Measurements from ENCODE around the gene AP2A2. TPM values are rescaled to one million over a fixed set of nuclear protein-coding genes. Genes with fewer than 3 reads are reported as not detected.

The AP2A2 gene
- total and polyA plus RNA-seq, 8 donors = 40.0 to 60.2 (median 50.6) TPM

DNA sequence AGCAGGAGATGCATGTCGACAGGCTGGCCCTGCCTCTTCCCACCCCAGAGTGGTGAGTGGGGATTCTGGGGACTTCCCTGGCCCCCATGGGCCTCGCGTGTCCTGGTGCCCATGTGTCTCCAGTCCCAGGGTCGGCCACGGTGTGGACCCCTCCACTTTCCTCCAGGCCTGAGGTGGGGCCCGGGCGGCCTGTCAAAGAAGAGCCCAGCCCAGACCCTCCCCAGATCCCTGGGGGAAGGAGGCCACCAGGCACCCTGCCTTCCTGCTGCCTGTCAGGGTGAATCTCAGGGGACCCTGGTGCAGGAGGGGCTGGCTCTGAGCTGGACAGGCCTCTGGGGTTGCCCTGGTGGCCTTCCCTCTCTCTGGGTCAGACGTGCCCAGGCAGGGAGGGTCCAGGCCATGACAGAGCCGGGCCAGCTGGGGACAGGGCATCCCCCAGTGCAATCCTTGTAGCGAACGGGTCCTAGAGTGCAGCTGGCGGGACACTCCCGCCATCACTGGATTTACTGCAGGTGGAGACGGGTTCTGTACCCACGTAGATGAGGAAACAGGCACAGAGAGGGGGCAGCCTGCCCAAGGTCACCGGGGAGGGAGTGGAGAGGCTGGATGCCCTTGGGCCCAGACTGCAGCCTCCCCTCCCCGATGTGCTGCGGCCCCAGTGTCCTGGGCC lies 124.4 kb downstream of the AP2A2 start:
- intact Hi-C loops (cut with DNase I) = loop anchor here in 2 of 3 donors (2.0 to 10.0 kb wide), 3 partner anchors 125 to 203 kb away; partner anchors contain the start of gene AP2A2 (in 1 of the 2)
- Histone ChIP-seq H3K4me3 (no peak overlapping the region), H3K27ac (peak overlapping the region in 2 of 4 donors; percentile 8 to 28), H3K9me3 (no peaks in the 10 kb centered on the region), H3K36me3 (no peaks in the 10 kb centered on the region), H3K4me1 (peaks cover 0 to 12% (median 5%) of the 10 kb centered on the region in 3 donors), H3K27me3 (no peaks in the 10 kb centered on the region)
- peak; percentile 17 to 79 (median 42) for DNase-seq
- WGBS, 2 donors = 69 to 71% methylated on average over 18 of the region's 18 CpGs
- TF ChIP-seq, protein P1, sequence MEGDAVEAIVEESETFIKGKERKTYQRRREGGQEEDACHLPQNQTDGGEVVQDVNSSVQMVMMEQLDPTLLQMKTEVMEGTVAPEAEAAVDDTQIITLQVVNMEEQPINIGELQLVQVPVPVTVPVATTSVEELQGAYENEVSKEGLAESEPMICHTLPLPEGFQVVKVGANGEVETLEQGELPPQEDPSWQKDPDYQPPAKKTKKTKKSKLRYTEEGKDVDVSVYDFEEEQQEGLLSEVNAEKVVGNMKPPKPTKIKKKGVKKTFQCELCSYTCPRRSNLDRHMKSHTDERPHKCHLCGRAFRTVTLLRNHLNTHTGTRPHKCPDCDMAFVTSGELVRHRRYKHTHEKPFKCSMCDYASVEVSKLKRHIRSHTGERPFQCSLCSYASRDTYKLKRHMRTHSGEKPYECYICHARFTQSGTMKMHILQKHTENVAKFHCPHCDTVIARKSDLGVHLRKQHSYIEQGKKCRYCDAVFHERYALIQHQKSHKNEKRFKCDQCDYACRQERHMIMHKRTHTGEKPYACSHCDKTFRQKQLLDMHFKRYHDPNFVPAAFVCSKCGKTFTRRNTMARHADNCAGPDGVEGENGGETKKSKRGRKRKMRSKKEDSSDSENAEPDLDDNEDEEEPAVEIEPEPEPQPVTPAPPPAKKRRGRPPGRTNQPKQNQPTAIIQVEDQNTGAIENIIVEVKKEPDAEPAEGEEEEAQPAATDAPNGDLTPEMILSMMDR (IDR thresholded peaks at IDR 0.05) = no peak
- peak; percentile 3 to 14 (median 7) for ATAC-seq
- no peak for FAIRE-seq

GRCh38 chr11:1050581-1051355 lies 125.1 kb downstream of the AP2A2 start:
- Histone ChIP-seq H3K4me1 (peaks cover 0 to 12% (median 5%) of the 10 kb centered on the region in 3 donors), H3K36me3 (no peaks in the 10 kb centered on the region), H3K27ac (no peak overlapping the region), H3K27me3 (no peaks in the 10 kb centered on the region), H3K9me3 (no peaks in the 10 kb centered on the region), H3K4me3 (no peak overlapping the region)
- TF ChIP-seq, protein P1 (IDR thresholded peaks at IDR 0.05) = peak; percentile 86 to 95 (median 90)
- intact Hi-C loops (cut with DNase I) = loop anchor here in 2 of 3 donors (2.0 to 10.0 kb wide), 3 partner anchors 126 to 204 kb away; partner anchors contain the start of gene AP2A2 (in 1 of the 2)
- DNase-seq (peak; percentile 68 to 96 (median 90)), ATAC-seq (peak; percentile 95 to 99 (median 96)), FAIRE-seq (no peak)
- 39 to 40% methylated on average over 31 to 39 of the region's 39 CpGs for WGBS, 2 donors

DNA sequence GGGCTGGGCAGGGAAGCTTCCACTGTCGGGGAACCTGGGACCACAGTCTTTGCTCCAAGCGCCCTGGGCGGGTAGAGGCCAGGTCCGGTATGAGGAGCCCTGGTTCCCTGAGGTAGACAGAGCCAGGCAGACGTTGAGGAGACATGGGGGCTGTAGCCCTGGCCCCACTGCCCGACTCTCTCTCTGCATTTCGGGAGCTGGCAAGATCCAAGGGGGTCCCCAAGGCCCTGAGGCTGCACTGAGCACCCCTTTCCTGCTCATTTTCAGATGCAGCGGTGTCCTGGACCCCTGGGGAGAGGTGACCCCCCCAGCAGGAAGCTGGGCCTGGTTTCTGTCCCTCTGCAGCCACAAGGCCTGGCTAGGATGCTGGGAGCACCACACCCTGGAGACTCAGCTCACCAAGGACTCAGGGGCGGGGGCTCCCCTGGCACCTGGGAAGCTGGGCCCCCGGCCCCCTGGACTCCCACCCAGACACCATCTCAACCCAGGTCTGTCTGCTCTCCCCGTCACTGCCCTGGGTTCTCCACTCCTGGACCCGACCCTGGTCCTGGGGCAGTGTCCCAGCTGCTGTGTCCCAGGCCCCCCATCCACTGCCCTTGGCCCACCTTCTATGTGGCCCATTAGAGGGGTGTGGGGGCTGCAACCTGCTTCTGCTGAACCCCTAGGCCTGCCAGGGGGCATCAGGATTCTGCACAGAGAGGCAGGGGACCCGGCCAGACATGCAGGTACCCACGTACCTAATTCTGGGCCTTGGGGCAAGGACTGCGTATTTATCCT lies 125.9 kb downstream of the AP2A2 start:
- ATAC-seq (no peak), FAIRE-seq (no peak), DNase-seq (peak in 4 of 6 donors; percentile 29 to 68 (median 44))
- Histone ChIP-seq H3K27ac (no peak overlapping the region), H3K36me3 (no peaks in the 10 kb centered on the region), H3K27me3 (no peaks in the 10 kb centered on the region), H3K9me3 (no peaks in the 10 kb centered on the region), H3K4me3 (no peak overlapping the region), H3K4me1 (peaks cover 0 to 12% (median 5%) of the 10 kb centered on the region in 3 donors)
- 52 to 59% methylated on average over 15 of the region's 15 CpGs for WGBS, 2 donors
- TF ChIP-seq, protein P1 (IDR thresholded peaks at IDR 0.05) = no peak
- intact Hi-C loops (cut with DNase I) = loop anchor here in 2 of 3 donors (2.0 to 10.0 kb wide), 3 partner anchors 127 to 205 kb away; partner anchors contain the start of gene AP2A2 (in 1 of the 2)

DNA sequence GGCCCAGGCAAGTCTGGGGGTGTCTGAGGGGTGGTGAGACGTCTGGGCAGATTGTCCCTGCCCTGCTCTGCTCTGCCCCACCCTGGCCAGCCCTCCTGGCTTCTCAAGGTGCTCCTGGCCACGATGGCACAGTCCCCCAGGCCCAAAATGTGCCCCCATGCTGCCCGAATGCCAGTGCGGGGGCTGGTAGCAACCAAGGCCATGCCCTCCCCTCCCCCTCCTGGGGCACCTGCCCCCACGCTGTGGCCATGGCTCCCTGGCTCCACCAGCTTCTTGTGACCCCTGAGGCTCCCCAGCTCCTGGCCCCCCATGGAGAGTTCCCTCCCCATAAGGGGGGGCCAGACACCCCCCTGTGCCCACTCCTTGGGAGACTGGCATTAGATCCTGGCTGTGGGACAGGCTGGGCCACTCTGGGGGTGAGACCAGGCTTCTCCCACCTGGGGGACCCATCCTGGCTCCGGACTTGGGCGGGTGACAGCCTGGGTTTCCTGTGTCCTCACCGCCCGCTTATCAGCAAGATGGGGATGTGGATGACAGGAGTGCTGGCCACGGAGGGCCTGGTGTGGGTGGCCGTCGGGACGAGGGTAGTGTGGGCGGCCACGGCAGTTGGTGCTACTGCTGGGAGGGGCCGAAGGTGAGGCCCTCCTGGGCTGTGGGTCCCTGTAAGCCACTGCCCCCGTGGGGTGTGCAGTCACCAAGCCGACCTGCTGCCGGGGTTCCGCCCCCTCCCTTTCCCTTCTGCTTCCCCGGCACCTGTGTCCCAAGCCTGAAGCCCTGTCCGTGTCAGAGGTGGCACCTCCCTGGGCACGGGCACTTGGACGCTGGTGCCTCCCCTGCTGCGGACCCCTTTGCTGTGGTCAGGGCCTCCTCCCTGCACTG lies 126.7 kb downstream of the AP2A2 start:
- no peaks in the 10 kb centered on the region for H3K9me3 ChIP-seq
- intact Hi-C loops (cut with DNase I) = loop anchor here in 1 of 3 donors (5.0 to 10.0 kb wide), 2 partner anchors 128 to 205 kb away; partner anchors contain the start of gene AP2A2
- no peak overlapping the region for H3K27ac ChIP-seq
- no peak overlapping the region for H3K4me3 ChIP-seq
- no peak for FAIRE-seq
- ATAC-seq = no peak
- H3K27me3 ChIP-seq = no peaks in the 10 kb centered on the region
- TF ChIP-seq, protein P1 (IDR thresholded peaks at IDR 0.05) = no peak
- peaks cover 0 to 12% (median 5%) of the 10 kb centered on the region in 3 donors for H3K4me1 ChIP-seq
- 78 to 92% methylated on average over 20 to 25 of the region's 25 CpGs for WGBS, 2 donors
- peak; percentile 4 to 79 (median 30) for DNase-seq
- no peaks in the 10 kb centered on the region for H3K36me3 ChIP-seq

Measured in pancreas (tissue), 10 donors.